Measurements from ENCODE around the gene ASTL.
A peak's percentile ranks its signal among the peaks of the same experiment; 100 is the strongest.

Gene ASTL

DNA sequence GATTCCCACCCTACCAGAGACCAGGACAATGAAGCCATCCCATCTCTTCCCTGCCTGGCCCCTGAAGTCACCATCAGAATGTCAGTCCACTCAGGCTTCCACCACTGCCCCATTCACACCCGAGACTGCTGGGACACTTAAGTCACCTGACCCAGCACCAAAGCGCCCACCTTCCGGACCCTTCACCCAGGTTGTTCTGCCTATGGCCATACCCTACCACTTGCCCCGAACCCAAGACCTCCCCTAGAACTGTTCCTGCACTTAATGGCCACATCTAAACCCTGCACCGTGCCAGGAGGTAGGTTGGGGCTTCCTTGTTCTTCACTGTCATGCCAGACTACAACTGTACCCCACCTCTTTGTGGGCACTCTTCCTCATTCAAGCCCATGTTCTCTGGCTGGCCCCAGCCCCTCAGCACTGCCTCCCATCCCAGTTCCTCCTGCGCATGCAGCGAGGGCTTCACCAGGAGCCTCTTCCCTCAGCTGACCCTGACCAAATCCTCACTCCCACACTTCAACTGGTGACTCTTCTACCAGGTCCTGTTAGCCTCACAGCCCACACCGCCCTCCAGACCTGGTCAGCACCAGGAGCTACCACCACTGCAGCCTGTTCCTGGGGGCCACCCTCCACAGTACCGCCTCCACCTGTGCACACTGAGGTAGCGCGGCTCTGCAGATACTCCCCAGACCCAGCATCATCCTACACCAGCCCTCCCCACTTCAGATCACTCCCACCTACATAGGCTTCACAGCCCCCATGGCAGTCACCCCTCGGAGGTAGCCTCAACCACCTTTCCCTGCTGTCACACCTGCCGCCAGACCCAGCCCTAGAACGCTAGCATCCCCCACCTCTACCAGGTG lies 13.7 kb downstream of the ASTL start:
- no peak for DNase-seq

DNA sequence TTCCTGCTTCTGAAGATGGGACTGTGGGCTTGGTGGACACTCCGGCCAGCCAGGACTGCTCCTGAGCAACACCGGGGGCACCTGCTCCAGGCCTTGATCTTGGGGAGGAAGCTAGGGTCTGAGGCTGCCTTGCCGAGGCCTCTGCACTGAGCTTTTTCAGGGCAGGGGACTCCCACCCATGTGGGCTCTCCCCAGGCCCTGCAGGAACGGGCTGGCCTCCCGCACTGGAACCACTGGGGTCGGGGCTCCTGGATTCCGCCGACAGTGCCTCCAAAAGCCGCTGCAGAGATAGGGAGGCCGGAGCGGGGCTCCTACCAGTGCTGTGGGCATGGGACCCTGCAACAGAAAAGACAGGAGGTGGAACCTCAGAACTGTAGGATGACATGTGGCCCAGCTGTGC lies 14.4 kb downstream of the ASTL start:
- no peak for DNase-seq

DNA sequence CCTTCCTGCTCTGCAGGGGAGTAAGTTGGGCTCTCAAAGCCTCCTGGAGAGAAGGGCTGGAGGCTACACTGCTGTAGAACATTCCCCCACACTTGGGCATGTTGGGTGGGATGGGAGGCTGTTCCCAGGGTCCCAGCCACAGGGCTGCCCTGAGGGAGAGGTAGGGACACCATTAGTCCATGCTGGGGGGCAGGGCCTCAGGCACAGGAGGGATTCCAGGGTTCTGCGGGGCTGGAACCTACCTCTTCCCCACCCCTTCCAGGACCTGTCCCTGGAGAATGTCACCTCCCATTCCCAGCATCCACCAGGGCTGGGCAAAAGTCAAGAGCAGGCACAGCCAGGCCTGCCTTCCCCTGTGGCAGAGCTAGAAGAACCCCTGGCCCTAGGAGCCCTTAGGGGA lies 15.0 kb downstream of the ASTL start:
- DNase-seq: no peak

DNA sequence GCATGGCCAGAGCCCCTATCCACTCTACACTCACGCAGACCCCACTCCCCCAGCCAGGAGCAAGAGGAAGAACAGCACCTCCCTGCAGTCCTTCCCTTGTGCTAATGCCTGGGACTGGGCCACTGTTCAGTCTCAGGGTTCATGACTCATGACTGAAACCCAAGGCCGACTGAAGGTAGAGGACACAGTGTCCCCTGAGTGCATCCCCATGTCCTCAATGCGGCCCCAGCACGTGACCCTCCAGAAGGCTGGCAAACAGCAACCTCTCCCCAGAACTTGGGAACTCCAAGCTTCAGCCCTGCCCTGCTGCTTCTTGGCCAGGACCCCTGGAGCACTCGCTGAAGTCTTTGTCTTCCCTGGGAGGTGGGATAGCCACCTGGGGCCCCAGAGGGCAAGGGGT lies 15.9 kb downstream of the ASTL start:
- no peak for DNase-seq

DNA sequence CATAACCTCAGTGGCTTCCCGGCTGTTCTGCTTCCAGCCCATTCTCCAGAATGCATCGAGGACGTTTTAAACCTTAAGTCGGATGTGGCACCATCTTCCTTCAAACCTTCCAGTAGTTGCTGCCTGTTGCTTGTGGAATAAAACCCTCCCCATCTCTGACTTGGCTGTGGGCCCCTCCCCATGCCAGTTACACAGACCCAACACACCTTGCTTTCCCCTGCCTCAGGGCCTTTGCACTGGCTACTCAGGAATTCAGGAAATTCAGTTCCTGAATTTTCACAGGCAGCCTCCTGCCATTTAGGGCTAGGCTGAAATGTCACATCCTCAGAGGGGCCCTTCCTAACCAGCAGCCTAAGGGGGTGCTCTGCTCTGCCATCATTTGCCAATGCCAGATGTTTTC lies 16.9 kb downstream of the ASTL start:
- no peak for DNase-seq

DNA sequence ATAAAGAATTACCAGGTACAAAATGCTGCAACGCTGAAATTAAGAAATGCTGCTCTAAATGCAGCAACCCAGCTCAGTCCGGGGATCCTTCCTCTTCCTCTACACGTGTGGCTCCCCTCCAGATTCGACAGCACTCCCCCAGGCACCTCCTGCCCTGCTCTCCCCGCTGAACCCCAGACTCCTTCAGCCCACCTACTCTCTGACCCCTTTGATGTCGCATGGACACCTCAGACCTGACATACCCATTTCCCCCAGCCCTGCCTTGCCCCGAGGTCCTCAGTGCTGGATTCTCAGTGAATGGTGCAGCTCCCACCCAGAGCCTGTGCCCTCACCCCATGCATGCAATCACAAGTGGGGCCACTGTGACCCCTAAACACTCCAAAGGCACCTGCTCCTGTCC lies 17.3 kb downstream of the ASTL start:
- DNase-seq: no peak

DNA sequence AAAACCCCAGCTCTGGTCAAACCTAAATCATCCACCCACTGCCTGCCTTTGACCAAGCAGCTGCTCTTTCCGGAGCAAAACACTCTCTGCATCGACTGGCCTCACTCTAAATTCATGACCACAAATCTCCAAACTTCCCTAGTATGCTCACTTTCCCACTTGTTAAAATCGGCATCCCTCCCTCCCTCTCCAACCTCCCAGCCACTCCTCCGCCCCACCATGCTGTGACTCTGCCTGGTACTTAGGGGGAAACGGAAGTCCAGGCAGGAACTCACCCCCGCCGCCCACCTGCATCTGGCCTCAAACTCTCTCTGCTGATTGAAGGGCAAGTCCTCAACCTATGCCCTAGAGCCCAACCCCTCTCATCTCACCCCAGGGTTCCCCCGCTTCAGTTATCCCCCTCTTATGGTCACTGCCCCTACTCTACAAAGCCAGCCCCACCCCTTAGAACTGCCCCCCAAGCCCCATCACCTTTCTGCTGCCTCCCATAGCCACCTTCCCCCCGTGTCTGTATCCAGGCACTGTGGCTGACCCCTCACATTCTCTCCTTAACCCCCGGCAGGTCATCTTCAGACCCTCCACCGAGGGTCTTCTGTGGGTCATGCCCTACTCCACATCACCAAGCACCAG lies 18.1 kb downstream of the ASTL start:
- DNase-seq: no peak

DNA sequence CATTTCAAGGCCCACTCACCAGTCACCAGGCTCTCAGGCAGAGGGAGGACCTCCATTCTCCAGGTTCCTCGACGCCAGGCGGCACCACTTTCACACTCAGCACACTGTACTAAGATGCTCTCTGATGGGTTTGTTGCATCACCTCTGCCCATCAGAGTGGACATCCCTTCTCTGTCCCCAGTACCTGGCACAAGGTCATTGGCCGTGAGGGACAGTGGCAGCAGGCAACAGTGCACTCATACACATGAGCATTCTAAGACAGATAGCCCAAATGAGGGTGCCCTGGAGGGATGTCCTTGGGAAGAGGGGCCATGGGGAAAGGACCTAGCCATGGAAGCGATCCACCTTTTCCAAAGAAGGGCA lies 18.9 kb downstream of the ASTL start:
- DNase-seq: no peak

DNA sequence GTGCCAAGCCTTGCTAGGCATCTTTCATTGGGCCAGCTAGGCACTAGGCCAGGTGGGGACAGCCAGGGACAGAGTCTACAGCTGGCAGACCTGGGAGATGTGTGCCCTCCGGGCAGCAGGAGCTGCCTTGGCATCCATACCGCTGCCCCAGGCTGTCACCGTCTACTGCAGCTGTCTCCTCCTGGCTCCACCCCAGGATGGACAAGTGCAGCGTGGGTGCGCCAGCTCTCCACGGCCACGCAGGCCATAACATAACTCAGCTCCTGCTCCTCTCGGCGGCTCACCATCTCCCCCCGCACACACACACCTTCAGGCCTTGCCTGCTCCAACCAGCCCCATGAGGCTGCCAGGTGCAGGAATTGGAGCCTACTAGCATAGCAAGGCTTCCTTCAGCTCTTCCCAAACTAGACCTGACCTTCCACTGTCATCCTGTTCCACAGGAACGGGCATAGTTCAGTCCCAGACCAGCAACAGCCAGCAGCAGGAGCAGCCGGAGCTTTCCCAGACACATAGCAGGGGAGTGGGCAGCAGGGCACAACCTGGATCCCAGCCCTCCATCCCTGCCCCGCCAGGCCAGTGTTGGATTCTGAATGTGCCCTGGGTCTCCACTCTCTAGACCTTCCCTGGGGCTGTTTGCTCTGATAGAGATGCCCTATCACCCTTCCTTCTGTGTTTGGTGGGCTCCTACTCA lies 19.5 kb downstream of the ASTL start:
- DNase-seq: no peak

DNA sequence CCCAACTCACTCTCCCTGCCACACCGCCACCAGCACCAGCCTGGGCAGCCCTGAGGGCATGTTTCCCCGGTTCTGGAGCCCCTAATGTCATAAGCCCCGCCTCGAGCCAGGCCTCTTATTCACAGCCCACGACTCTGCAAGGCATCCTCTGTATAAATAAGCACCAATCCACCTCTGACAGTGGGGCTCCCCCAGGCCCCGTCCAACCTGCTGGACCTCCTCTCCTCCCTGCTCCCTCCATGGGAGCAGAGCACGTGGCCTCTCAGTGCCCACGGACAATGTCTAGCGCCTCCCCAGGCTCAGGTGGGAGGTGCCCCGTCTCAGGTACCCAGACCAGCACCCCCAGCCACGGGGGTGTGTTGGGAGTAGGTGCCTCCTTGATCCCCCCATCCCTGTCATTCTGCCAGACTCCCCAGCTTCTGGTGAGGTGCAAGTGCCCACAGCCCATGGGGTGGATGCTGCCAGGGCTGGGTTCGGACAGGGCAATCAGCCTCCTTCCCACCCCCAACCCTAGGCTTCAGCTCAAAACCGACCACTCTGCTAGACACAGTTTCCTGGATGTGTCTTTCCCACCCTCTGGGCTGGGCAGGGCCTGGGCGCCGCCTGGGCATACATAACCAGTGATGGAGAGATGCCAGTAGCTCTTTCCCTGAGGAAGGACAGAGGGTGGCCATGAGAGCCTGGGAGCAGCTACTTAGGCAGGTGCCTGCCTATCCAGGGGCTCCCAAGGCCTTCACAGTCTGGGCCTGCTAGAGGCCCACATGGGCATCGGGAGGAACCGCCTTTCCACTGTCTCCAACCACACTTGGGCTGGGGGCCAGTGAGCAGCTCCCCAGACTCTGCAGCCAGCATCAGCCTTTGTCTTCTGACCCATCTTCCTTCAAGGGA lies 20.4 kb downstream of the ASTL start:
- no peak for DNase-seq

DNA sequence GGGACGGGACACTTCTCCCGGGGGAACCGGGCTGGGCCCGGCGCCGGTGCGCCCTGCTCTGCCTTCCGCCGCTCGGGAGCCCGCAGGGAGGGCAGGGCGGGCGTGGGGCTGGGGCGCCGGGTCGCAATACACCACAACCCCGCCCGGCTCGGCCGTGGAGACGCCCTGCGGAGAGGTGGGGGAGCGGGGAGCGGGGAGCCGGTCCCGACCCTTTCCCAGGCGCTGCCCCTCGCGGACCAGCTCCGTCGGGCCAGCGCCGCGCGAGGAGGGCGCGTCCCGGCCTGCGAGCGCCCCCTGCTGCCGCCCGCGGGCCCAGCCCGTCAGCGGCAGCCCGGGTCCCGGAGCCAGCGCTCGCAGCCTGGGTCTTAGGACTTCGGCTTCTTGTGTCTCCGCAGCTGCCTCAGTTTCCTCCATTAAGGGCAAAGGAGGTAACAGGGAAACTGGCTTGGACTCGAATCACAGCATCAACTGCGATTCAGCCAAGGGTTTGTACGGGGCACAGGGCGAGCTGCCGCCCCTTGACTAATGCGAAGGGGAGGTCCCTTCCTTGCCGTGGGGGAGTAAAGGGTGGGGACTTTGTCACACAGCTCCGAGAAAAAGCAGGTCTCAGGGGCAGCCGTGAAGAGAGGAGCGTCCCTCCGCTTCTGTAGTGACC lies 21.3 kb downstream of the ASTL start:
- peak; percentile 74 for DNase-seq

DNA sequence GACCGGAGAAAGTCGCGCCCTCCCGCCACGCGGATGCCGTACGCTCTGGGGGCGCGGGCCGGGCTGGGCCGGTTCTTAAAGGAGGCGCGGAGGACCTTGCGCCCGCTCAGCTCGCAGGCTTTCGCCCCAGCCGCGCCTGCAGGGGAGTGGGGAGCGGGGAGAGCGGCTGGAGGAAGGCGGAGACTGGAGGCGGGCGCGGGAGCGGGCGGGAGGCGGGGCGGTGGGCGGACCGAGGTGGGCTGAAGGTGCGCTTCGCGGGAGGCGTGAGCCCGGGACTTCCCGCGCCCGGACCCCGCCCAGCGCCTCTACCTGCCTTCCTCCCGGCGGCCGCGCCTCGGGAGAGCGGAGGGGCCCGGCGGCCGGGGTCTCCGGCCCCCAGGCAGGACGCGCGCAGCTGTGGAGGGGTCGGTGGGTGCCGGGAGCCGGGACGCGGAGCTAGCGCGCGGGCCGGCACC lies 21.9 kb downstream of the ASTL start, which contains the start of gene ADRA2B:
Gene ADRA2B, minus strand, starts transcription at position 148 of the 455 bp plus-strand sequence. CDS start 422 bp downstream, outside the sequence.
- peak; percentile 80 for DNase-seq

DNA sequence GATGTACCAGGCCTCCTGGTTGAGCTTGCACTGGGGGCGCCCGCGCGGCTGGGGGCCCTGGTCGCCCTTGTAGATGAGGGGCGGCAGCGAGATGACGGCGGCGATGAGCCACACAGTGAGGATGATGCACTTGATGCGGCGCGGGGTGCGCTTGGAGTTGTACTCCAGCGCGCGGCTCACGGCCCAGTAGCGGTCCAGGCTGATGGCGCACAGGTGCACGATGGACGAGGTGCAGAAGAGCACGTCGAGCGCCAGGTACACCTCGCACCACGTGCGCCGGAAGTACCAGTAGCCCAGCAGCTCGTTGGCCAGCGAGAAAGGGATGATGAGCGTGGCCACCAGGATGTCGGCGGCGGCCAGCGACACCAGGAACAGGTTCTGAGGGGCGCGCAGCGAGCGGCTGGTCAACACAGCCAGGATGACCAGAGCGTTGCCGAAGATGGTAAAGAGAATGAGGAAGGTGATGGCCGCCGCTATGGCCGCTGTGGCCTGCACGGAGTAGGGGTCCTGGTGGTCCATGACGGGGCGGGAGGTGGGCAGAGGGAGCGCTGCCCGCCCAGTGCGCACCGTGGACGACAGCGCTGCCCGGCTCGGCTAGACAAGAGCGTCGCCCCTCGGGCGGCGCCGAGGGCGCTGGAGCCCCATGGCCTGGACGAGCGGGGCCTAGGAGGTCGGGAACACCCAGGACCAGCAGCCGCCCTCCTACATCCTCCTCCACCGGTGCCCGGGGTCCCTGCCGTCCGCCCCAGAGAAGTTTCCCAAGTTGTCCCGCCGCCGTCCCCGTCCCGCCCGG lies 22.5 kb downstream of the ASTL start:
- no peak for DNase-seq

DNA sequence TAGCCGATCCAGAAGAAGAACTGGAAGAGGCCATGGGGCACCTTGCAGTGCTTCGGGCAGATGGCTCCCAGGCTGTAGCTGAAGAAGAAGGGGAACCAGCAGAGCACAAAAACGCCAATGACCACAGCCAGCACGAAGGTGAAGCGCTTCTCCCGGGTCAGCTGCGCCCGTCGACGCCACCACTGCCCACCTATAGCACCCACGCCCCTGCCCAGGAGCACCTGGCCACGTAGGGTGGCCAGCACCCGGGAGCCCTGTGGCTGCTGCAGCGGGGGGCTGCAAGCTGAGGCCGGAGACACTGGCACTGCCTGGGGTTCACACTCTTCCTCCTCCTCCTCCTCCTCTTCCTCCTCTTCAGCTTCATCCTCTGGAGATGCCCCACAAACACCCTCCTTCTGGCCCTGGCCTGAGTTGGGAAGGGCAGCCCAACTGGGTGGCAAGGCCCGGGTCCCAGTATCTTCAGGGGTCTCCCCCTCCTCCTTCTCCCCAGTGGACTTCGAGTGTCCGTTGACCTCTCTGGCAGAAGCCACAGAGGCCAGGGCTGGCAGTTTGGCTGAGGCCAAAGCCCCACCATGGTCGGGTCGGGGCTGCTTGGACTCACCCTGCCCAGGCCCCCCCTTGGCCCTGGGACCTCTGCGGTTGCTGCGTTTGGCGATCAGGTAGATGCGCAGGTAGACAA lies 23.3 kb downstream of the ASTL start:
- no peak for DNase-seq

DNA sequence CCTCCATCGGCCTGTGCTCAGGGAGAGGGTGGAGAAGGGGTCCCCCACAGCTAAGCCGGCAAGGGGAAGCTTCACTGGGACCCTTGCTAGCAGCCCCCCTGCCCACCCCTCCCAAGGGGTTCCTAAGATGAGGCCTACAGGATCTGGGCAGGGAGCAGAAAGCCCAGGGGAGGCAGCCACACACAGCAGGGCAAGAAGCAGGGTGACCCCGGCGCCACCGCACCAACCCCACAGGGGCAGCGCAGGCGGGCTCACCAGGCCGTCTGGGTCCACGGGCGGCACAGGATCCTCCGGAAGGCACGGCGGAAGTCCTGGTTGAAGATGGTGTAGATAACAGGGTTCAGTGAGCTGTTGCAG lies 23.8 kb downstream of the ASTL start:
- no peak for DNase-seq

DNA sequence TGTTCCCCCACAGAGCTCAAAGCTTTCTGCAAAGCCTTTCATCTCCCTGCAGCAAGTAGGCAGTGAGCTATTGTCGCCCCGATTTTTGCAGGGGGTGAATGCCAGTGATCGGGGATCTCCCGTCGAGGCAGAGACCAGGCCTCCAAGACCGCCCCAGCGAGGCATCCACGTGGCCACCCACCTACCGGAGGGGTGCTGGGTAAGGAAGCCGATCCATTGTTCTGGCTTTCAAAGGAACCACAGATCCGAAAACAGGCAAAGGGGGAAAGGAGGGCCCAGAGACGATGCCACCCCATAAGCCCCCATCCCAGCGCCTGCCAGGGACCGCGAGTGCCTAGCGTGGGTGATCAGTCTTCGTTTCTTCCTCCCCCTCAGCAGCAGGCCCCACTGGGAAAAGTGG lies 24.4 kb downstream of the ASTL start:
- no peak for DNase-seq

DNA sequence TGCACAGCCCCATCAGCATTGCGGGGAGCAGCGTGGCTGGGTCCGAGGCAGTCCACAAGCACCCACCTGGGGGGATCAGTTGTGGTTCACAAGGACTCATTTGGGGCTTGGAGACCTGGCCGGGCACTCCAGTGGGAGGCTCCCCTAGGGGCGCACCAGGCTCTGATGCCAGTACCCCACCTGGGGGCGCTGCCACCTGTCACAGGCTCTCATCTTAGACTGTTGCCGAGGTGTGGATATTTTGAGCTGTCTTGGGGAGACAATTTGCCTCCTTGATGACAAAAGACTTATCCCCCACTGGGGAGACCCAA lies 25.0 kb downstream of the ASTL start:
- peak; percentile 25 for DNase-seq

DNA sequence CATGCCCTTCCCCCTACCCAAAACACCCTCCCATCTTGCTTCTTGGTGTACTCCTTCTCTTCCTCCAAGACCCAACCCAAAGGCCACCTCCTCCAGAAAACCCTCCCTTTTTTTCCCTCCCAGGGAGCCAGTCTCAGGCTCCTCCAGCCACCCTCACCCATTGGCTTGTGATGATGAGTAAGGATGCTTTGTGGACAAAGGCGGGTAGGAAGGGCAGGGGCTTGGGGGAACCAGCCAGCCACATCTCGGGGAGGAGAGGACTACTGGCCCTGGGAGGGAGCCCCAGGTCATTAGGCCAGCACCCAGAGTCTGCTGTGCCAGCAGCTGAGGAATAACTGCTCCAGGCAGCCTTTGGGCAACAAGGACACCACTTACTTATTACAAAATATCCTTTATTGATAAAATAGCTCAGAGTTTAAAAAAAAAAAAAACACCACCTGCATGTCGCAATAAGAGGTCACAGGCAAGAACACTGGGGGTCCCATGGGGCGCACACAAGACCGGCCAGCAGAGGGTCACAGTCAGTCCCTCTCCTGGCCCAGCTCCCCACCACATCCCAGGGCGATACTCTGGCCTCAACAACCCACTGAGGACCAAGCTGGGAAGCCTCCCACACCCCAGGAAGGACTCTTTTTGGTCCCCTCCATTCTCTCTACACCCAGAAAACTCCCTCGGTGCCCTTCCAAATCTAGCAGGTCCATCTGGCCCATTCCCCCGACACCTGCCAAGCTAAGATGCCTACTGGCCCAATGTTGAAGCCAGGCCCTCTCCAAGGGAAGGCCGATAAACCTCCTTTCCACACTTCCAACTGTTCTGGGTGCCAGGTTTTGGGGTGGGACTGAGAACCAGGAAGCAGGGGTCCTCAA lies 25.6 kb downstream of the ASTL start:
- DNase-seq: no peak

DNA sequence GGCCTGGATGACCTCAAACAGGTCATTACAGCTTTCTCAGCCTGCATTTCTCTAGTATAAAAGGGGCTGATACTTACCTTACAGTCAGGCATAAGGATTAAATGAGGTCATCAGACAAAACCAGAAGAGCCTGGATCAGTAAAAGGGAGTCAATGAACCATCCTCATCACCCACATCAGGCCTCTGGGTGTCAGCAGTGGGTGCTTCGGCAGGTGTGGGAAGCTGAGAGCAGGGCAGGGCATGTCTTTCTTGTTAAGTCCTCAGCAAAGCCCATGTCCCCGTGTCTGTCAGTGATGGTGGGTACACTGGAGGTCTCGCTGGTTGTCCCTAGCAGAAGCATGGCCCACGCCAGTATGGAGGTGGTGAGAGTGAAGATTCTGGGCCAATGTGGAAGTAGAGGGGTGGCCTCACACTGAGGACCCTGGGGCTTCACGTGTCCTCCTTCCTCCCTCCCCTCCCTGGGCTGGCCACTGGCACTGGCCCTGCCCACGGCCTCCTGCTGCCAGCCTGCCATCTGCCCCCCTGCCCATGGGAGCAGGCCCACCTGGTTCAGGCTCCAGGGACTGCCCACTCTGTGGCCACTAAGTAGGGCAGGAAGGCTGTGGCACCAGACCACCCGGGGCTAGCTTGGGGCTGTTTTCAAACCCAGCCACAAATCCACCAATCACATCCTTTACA lies 26.3 kb downstream of the ASTL start:
- DNase-seq: no peak

DNA sequence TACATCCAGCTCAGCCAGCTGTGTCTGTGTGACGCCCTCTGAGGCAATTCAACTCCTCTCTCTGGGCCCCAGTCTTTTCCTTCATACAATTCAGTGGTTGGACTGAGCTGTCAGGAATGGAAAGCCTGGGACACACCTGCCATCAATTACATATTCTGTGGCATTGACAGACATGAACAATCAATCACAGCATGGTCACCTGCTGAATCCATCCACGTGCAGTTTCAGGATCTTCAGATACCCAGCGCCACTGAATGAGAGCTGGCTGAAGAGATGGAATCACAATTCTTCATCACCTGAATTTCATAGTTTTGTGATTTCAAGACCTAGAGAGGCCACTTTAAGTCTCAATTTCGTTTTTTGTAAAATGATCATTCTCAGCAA lies 27.1 kb downstream of the ASTL start:
- DNase-seq: no peak

Measured in activated CD4-positive, alpha-beta T cell treated with anti-CD3 and anti-CD28 coated beads, Interleukin-2, Interleukin-6, amounts not matched to agents 100 ng/mL and 50 ng/mL, durations not matched to agents 16 hours and 8 hours (primary cell).